GM21737 (cell line): ENCODE data around the gene NEK2.
A peak's percentile ranks its signal among the peaks of the same experiment; 100 is the strongest.
"Not testable (repeated sequence)": the region's sequence is repeated elsewhere in the genome, so short reads cannot be mapped to it uniquely, and the experiment has no call there.

Experiments
- ATAC-seq: cut with Tn5 transposase; IDR thresholded peaks from one replicate; pipeline ENCODE4 v1.9.1; 2021; ENCODE audit warnings: mild to moderate bottlenecking, moderate library complexity; ENCODE audit not compliant: unreplicated experiment

NEK2 gene

DNA sequence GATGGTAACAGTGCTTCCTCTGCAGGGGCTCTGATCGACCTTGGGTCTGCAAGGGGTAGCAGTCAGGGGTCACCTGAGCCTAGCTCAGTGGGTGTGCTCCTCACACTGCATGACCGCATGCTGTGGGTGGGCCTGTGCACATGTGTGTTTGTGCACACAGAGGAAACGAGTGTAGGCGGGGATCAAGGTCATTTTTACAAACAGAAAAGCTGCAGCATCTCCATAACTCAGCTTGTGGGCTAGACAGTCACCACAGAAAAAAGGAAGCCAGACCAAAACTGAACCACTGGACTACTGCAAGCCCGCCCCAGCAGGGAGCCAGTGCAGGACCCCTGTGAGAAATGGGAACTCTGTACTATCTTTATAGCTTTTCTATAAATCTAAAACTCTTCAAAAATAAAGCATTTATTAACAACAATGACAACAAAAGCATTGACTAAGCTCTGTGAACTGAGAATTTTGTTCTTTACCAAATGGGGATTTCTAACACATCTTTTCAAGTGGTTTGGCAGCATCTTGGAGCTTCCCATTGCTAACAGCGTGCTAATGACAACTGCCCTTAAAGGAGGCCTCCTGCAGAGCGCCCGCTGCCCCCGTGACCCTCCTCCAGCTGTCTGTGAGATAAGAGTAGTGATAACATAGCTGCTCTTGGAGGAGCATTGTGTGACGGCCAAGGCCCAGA lies 19.9 kb upstream of the NEK2 start:
- ATAC-seq, result peak; percentile 29

DNA sequence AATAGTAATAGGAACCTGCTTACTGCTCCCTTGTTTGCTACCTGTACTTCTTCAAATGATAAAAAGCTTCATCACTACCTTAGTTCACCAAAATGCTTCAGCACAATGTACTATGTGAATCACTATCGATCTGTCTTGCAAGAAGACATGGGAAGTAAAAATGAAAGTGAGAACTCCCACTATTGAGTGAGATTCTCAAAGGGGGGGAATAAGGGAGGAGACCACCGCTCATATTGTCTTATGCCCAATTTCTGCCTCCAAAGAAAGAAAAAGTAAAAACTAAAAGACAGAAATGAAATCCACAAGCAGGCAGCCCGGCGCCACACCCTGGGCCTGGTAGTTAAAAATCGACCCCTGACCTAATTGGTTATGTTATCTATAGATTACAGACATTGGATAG lies 18.5 kb upstream of the NEK2 start:
- not testable (repeated sequence) for ATAC-seq

DNA sequence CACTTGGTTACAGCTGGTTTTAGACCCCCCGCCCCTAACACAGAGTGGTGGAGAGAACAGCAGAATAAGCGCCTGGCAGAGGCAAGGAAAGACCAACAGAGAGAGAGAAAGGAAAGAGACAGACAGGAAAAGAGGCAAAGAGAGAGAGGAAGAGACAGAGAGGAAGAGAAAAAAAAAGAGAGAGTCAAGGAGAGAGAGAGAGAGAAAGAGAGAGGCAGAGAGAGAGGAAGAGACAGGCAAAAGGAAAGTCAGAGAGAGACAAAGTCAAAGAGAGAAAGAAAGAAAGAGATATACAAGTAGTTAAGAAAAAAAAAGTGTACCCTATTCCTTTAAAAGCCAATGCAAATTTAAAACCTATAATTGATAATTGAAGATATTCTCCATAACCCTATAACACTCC lies 13.0 kb upstream of the NEK2 start:
- no peak for ATAC-seq

DNA sequence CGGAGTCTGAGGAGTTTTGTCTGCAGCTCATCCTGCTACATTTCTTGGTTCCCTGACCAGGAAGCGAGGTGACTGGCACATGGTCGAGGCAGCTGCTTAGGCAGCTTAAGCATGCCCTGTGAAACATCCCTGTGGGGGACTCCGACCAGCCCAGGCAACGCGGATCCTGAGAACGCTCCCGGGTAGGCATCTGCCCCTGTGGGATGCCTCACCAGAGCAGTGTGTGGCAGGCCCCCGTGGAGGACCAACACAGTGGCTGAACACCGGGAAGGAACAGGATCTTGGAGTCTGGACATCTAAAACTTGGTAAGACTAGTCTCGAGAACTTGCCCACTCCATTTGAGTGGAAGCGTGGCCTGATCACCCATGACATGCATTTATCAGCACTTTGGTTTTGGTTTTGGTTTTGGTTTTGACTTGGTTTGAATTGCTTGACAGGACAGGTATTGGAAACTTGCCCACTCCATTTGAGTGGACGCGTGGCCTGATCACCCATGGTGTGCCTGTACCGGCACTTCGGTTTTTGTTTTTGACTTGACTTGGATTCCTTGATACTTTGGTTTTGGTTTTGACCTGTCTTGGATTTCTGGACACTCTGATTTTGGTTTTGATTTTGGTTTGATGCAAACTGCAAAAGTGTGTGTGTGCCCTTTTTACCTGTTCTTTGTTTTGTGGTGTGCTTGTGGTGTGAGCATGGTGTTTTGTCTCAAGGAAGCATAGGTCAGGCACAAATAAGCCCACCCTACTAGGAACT lies 12.2 kb upstream of the NEK2 start:
- no peak for ATAC-seq

DNA sequence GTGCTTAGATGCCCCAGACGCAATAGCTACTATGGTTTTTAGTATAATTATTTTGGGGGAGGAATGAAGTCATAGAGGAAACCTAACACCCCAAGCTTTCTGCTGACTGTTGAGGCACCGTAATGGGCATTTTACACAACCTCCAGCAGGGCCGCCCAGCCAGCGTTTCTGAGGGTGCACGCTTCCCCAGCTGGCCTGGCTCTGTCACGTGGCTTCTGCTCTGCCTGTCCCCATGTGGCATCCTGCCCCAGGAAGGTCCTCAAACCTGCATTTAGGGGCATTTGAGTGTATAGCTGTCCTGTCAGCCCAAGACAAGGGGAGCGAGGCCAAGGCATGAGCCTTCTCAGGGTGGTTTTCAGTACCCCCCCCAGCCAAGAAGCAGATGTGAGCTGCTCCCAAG lies 10.4 kb upstream of the NEK2 start:
- no peak for ATAC-seq

DNA sequence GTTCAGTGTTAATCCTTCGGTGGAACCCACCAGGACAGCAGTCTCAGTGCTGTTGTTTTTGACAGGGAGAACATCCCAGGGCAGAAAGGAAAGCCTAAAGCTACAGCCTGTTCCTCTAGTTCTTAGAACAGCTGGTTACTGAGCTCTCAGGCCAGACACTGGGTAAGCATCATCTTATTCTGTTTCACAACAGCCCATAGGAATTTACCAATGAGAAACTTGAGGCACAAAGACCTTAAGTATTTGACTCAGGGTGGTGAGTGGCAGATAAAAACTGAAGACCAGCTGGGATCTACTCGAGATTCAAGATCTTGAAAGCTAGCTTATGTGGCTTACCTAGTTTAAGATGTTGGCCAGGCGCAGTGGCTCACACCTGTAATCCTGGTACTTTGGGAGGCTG lies 9.4 kb upstream of the NEK2 start:
- no peak for ATAC-seq

DNA sequence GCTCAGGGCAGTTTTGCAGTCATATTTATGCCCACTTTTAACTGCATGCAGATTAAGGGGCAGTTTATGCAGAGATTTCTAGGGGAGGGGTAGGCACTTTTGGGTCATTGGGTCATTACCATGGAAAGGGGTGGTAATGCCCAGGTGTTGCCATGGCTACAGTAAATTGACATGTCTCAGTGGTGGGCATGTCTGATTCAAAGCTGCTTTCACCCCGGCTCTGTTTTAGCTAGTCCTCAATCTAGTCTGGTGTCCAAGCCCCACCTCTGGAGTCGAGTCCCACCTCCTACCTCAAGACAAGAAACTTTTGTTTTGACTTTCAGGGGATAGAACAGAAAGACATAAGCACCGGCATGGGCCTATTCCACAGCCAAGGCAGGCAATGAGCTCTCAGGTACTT lies 8.9 kb upstream of the NEK2 start:
- no peak for ATAC-seq

DNA sequence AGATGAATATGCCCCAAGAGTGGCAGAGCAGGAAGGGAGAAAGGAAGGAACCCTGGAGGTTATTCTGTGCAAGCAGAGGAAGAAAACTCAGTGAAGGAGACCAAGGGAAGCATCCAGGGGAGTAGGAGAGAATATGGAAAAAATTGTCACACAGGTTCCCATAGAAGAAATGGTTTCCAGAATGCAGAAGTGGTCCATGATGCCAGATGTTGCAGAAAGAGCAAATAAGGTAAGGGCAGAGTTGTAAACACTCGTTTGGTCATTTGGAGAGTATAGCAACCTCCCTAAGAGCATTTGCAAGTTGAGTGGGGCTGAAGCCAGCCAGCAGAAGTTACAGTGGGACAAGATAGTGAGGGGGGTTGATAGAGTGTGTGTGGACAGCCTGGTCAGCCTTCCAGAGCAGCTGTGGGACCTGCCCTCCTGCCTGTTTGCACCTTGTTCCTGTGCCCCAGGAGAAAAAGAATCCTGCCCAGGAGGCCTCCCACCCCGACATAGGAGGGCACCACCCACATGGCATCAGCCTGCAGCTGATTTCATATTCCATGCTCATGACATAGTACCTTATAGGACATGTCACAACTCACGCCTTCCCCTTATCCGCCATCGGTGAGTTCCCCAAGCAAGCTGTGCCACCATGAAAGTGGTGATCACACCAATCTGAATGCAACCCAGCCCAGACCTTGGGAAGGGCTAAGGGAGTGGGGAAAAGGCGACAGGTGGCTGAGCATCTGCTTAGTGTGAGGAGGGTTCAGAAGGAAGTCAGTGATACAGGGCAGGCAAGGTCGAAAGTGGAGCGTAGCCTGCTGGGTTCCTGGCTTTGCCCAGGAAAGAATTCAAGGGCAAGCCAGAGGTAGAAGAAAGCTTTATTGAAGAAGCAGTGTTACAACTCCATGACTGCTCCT lies 8.2 kb upstream of the NEK2 start:
- ATAC-seq, result no peak

DNA sequence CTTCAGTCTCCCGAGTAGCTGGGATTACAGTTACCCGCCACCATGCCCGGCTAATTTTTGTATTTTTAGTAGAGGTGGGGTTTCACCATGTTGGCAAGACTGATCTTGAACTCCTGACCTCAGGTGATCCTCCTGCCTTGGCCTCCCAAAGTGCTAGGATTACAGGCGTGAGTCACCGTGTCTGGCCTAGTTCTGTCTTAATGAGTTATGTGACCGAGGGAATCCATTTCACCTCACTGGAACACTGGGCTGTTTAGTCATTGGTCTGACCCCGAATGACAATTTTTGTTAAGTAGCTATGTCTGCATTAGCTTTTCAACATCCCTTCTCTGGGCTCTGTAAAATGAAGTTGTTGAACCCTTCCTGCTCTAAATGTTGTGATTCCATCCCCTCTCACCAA lies 6.8 kb upstream of the NEK2 start:
- not testable (repeated sequence) for ATAC-seq

DNA sequence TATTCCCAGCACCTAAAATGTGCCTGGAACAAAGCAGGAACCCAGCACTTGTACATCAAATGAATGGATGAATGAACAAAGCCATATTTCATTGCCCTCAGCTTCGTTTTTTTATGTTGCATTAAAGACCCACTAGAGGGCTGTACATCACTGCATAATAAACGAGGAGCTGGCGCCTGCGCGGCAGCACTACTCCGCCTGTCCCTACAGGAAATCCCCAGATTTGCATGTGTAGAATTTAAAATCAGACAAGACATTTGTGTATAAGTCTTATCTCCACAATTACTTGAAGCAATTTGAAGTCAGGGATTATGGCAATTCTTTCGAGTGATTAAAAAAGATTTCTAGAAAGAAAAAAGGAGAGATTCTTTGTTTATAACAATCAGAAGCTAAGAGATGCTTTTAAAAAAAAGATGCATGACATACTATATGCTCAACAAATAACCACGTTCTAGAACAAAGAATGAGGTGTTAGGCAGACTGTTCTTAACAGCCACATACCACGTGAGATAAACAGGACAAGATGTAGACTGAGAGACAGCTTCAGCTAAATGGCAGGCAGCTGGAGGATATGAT lies 5.4 kb upstream of the NEK2 start:
- ATAC-seq, result peak; percentile 75

DNA sequence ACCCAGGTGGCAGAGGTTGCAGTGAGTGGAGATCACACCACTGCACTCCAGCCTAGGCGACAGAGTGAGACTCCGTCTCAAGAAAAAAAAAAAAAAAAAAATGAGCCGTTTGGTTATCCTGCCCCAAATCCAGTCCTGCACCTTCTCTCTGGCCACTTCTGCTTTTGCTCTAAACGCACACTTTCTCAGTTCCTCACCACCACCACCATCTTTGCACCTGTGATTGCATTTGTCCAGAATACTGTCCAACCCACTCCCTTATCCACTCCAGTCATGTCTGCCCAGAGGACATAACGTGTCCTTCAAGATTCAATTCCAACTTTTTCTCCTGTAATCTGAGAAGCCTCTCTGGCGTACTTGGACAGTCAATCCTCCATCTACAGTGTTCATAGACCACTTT lies 2.2 kb upstream of the NEK2 start:
- no peak for ATAC-seq

DNA sequence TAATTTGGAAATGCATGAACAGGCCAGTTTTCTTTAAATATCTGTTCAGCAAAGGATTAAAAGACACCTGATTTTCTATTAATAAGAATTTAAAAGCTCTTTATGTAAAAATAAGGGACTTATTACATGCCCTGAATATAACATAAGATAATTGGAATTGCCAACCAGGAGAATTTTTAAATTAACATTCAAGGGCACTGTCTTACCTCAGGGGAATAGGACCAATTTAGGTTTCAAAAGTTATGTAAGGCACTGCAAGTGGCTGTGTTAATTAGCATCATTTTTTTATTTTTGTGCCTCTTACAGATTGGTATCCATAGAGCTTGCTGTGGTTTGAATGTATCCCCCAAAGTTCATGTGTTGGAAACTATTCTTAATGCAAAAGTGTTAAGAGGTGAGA lies 1.3 kb upstream of the NEK2 start:
- no peak for ATAC-seq

DNA sequence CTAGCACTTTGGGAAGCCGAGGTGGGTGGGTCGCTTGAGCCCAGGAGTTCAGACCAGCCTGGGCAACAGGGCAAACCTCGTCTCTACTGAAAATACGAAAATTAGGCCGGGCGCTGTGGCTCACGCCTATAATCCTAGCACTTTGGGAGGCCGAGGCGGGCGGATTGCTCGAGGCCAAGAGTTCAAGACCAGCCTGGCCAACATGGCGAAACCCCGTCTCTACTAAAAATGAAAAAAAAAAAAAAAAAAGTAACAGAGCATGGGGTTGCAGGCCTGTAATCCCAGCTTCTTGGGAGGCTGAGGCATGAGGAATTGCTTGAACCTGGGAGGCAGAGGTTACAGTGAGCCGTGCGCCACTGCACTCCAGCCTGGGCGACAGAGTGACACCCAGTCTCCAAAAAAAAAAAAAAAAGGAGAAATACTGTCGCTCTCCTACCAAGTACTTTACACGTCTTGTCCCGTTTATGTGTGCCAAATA lies 724 bp upstream of the NEK2 start:
- no peak for ATAC-seq

DNA sequence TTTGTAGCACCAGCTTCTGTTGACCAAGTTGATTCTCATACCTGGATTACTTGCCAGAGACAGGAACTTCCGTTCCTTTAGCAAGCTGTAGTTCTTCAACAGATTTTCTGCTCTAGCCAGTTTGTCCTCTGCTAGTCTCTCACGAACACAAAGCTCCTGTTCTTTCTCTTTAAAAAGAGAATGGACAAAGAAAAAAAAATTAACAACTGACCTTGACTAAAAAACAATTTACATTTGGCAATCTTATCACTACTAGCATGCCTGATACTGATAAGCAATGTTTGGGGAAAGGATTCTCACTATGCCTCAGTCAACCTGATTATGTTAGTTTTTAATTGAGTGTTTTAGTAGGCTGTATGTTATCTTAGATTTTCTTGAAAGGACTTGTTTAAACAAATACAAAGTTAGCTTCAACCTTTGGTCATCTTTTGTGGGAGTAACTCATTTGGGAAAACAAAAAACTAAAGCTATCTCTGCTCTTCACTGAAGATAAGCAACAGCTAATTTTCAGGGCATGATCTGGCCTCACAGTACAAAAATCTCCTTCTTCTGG lies 8.3 kb downstream of the NEK2 start:
- ATAC-seq, result no peak

DNA sequence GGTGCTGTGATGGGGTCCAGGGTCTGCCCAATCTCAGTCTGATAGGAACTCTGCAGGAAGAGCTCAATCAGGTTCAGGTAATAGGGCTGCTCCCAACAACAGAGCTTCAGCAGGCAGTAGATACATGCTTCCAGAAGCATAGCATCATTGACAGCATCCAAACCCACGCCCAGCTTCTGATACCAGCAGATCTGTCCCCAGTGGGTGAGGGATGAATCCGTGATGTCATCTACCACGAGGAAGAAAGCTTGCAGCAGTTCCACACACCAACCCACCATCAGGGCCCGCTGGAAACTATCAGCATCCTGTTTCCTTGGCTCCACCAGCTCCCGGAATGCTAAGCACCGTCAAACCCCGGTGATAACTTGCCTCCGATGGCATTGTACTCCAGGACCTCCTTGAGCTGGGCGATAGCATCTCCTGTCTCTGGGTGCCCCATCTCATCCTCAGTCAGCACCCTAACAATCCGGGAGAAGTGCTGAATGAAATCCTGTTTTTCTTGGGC lies 14.7 kb downstream of the NEK2 start:
- ATAC-seq, result no peak

DNA sequence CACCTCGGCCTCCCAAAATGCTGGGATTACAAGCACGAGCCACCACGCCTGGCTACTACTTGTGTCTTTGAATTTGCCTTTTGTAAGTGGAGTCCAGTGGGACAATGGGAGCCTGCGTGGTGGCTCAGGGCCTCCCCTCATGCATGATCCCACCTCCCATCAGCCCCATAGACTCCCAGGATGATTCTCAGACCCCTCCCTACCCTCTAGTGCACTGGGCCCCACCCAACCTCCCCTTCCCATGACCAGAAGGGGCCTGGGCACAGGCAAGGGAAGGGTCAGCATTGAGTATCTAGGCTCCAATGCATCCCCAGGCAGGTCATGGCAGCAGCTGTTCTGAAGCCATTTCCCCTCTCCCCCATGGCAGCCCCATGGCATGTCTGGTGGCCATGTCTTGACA lies 18.7 kb downstream of the NEK2 start:
- no peak for ATAC-seq

DNA sequence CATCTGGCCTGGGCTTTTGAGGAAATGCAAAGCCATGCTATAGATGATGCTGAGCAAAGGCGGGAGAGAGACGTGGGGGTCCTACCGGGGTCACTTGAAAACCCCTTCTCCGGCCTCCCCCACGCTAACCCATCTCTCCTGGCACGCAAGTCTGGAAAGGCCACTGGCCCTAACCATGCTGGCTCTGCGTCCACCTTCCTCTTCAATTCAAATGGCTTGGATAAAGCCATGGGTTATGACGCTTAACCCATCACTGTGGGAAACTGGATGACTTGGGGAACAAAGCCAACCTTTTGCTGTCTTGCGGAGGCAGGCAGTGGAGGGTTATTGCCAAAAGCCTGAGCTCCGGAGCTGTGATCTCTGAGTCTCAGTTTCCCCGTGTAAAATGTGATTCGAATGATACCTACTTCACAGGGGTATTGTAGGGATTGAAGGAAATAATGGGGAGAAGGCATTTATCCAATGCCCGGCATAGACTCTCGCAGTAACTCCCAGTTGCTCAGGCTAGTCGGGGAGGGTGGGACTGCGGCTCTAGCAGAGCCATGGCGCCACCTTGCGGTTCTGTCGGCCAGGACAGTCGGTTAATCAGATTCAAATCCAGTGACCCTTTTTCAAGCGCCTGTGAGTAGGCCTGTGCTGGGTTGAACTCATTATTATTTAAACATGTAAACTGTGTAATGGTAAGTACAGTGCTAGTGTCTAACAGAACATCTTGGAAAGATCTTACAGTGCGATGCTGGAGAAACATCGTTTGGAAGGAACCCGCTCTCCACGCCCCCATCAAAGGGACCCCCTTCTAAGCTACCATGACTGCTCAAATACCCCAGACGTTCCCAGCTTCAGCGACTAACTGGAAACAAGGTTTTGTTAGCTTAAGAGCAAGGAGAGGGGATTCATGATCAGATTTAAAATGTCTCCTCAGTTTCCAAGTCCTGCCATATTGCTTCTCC lies 20.3 kb downstream of the NEK2 start:
- ATAC-seq, result no peak

DNA sequence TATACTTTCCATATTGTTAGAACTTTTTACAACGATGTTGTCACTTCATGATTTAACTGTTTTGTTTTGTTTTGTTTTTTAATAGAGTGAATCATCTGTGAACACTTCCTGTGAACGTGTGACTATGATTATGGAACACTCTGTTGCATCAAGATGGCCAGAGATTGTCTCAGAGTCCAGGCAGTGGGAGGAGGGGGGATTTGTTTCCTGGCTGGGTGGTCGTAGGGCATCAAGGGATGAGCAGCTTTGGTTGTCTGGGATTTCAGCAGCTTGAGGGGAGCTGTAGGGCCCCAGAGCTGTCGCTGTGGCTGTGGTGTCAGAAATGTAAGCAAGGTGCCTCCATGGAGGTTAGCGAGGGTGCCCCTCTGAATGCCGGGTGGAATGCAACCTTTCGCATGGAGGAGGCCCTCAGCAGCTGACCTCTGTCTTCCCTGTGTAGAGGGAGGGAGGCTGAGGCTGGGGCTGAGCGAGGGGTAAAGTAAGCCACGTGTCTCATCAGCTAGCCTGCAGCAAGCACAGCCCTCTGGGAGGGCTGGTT lies 21.4 kb downstream of the NEK2 start:
- ATAC-seq, result no peak

DNA sequence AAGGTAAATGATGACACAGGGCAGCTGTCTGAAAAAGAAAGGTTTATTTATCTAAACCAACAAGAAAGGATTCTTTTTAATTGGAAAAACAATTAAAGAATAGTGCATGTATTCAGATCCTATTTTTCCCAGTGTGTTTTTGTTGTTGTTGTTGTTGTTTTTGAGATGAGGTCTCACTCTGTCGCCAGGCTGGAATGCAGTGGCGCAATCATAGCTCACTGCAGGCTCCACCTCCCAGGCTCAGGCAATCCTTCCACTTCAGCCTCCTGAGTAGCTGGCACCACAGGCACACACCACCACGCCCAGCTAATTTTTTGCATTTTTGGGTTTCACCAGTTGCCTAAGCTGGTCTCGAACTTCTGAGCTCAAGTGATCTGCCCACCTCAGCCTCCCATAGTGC lies 22.1 kb downstream of the NEK2 start:
- ATAC-seq, result no peak
